HepG2 (cell line): ENCODE results near the gene FBXO2. TPM values are rescaled to one million over a fixed set of nuclear protein-coding genes. Genes with fewer than 3 reads are reported as not detected.

Experiments
- HMGA1 ChIP-seq: sonication (generic); formaldehyde crosslinking; conservative IDR thresholded peaks from 2 replicates; pipeline ENCODE4 v1.4.0; 2020; ENCODE audit warnings: missing genetic modification reagents
- MATR3 ChIP-seq: sonication (generic); formaldehyde crosslinking; IDR thresholded peaks from 2 replicates; pipeline ENCODE4 v1.4.0; 2020; ENCODE audit warnings: missing genetic modification reagents
- NCOR1 ChIP-seq: fragments of 200-600 bp; sonication (generic); IDR thresholded peaks from 2 replicates; pipeline ENCODE4 v1.7.0; 2017; ENCODE audit warnings: antibody characterized with exemption, low read length, borderline replicate concordance
- NR2F6 ChIP-seq, 2 experiments: IDR thresholded peaks; 2 replicates each; pipeline ENCODE4 v1.6.1; 2016; ENCODE audit warnings: antibody characterized with exemption in 1 of 2, mild to moderate bottlenecking in 1 of 2
- PHF21A ChIP-seq: sonication (generic); formaldehyde crosslinking; IDR thresholded peaks from 2 replicates; pipeline ENCODE4 v1.5.0; 2020; ENCODE audit warnings: mild to moderate bottlenecking, missing genetic modification reagents
- PRDM10 ChIP-seq: sonication (generic); formaldehyde crosslinking; IDR thresholded peaks from 2 replicates; pipeline ENCODE4 v1.4.0; 2020; ENCODE audit warnings: low read depth, missing genetic modification reagents
- ZC3H4 ChIP-seq: sonication (generic); formaldehyde crosslinking; IDR thresholded peaks from 2 replicates; pipeline ENCODE4 v1.4.0; 2020; ENCODE audit warnings: missing genetic modification reagents, borderline replicate concordance
- ZNF282 ChIP-seq: fragments of 450-650 bp; IDR thresholded peaks from 2 replicates; pipeline ENCODE4 v1.6.1; 2018; ENCODE audit not compliant: partially characterized antibody
- ZNF678 ChIP-seq: sonication (generic); formaldehyde crosslinking; IDR thresholded peaks from 2 replicates; pipeline ENCODE4 v1.4.0; 2020; ENCODE audit warnings: mild to moderate bottlenecking, missing genetic modification reagents
- polyA plus RNA-seq, 8 experiments: library from polyadenylated mRNA; depleted of rRNA in 3 of 8; stranded (reverse) in 7 of 8; unstranded in 1 of 8; fragments of >200 nt; fragmentation: Illumina TruSeq in 4 of 8; extraction: Trizol in 4 of 8; gene quantifications; 2 replicates each; pipeline versions ENCODE4 v1.2.1 to v1.2.3, GENCODE V29; 2011 to 2016; ENCODE audit warnings: low read depth in 4 of 8, missing spikeins in 1 of 8, mixed read lengths in 1 of 8; ENCODE audit not compliant: insufficient read depth in 1 of 8
- total RNA-seq, 5 experiments: library from RNA; depleted of rRNA; stranded (reverse); fragments of >200 nt; fragmentation: Illumina TruSeq; extraction: Trizol; gene quantifications; 2 replicates each; pipeline ENCODE4 v1.2.3, GENCODE V29; 2016; ENCODE audit warnings: low read depth in 1 of 5
- TF ChIP-seq, protein P1 (sequence below): sonication (generic); formaldehyde crosslinking; IDR thresholded peaks from 2 replicates; pipeline ENCODE4 v1.5.1; 2020; ENCODE audit warnings: mild to moderate bottlenecking, missing genetic modification reagents, moderate library complexity
- TF ChIP-seq, protein P2 (sequence below): sonication (generic); formaldehyde crosslinking; IDR thresholded peaks from 2 replicates; pipeline ENCODE4 v1.4.0; 2020; ENCODE audit warnings: missing genetic modification reagents
- TF ChIP-seq, protein P3 (sequence below): sonication (generic); formaldehyde crosslinking; IDR thresholded peaks from 2 replicates; pipeline ENCODE4 v1.5.0; 2020; ENCODE audit warnings: mild to moderate bottlenecking, missing genetic modification reagents

FBXO2 gene
- total and polyA plus RNA-seq, 2 of the 13 experiments (the other 11 are each of a cell fraction or from before 2014, with no cell fraction given): 79.3 to 112 TPM

DNA sequence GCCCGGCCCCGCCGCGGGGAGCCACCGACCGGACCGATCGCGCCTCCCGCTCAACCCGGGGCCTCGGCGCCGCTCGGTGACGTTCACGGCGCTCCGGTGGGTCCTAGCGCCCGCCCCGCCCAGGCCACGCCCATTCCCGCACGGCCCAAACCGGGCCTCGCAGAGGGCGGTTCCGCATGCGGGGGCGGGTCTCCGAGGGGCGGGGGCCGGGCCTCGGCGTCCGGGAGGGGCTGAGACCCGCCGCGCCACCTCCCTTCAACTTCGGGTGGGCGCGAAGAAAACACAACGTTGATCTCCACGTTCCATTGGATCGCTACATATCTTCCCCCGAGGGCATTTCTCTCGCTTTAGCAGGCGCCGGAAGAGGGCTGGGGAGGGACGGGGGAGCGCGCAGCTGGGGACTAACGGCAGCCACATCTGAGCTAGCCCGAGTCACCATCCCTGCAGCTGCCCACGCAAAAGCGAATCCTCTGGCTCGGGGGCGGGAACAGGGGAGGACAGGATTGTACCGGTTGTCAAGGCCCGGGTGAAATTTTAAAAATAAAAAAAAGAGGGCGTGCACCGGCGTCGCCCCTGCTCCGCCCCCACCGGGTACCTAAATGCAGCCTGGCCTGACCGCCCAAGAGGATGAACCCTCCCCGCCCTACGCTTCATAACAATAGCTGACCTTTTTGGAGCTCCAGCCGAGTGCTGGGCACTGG is 27.0 kb upstream of the FBXO2 start, which contains the start of gene MAD2L2 (continued):
- TF ChIP-seq, protein P1, sequence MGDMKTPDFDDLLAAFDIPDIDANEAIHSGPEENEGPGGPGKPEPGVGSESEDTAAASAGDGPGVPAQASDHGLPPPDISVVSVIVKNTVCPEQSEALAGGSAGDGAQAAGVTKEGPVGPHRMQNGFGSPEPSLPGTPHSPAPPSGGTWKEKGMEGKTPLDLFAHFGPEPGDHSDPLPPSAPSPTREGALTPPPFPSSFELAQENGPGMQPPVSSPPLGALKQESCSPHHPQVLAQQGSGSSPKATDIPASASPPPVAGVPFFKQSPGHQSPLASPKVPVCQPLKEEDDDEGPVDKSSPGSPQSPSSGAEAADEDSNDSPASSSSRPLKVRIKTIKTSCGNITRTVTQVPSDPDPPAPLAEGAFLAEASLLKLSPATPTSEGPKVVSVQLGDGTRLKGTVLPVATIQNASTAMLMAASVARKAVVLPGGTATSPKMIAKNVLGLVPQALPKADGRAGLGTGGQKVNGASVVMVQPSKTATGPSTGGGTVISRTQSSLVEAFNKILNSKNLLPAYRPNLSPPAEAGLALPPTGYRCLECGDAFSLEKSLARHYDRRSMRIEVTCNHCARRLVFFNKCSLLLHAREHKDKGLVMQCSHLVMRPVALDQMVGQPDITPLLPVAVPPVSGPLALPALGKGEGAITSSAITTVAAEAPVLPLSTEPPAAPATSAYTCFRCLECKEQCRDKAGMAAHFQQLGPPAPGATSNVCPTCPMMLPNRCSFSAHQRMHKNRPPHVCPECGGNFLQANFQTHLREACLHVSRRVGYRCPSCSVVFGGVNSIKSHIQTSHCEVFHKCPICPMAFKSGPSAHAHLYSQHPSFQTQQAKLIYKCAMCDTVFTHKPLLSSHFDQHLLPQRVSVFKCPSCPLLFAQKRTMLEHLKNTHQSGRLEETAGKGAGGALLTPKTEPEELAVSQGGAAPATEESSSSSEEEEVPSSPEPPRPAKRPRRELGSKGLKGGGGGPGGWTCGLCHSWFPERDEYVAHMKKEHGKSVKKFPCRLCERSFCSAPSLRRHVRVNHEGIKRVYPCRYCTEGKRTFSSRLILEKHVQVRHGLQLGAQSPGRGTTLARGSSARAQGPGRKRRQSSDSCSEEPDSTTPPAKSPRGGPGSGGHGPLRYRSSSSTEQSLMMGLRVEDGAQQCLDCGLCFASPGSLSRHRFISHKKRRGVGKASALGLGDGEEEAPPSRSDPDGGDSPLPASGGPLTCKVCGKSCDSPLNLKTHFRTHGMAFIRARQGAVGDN (CRISPR knock-in tag): peak; percentile 81
- TF ChIP-seq NR2F6 (IDR thresholded peaks at IDR 0.05) (no peak), NR2F6 (CRISPR knock-in tag; IDR thresholded peaks at IDR 0.05) (peak; percentile 23; the same call in 1 of the 2 replicates), PRDM10 (CRISPR knock-in tag) (no peak), ZC3H4 (CRISPR knock-in tag) (no peak), ZNF678 (CRISPR knock-in tag) (0 out of 2 replicates have a peak, but pooled peaks have one; percentile 1), ZNF282 (no peak), HMGA1 (CRISPR knock-in tag) (no peak), NCOR1 (no peak), PHF21A (CRISPR knock-in tag) (peak; percentile 63), MATR3 (no peak)
- TF ChIP-seq, protein P2, sequence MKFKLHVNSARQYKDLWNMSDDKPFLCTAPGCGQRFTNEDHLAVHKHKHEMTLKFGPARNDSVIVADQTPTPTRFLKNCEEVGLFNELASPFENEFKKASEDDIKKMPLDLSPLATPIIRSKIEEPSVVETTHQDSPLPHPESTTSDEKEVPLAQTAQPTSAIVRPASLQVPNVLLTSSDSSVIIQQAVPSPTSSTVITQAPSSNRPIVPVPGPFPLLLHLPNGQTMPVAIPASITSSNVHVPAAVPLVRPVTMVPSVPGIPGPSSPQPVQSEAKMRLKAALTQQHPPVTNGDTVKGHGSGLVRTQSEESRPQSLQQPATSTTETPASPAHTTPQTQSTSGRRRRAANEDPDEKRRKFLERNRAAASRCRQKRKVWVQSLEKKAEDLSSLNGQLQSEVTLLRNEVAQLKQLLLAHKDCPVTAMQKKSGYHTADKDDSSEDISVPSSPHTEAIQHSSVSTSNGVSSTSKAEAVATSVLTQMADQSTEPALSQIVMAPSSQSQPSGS (CRISPR knock-in tag): no peak
- TF ChIP-seq, protein P3, sequence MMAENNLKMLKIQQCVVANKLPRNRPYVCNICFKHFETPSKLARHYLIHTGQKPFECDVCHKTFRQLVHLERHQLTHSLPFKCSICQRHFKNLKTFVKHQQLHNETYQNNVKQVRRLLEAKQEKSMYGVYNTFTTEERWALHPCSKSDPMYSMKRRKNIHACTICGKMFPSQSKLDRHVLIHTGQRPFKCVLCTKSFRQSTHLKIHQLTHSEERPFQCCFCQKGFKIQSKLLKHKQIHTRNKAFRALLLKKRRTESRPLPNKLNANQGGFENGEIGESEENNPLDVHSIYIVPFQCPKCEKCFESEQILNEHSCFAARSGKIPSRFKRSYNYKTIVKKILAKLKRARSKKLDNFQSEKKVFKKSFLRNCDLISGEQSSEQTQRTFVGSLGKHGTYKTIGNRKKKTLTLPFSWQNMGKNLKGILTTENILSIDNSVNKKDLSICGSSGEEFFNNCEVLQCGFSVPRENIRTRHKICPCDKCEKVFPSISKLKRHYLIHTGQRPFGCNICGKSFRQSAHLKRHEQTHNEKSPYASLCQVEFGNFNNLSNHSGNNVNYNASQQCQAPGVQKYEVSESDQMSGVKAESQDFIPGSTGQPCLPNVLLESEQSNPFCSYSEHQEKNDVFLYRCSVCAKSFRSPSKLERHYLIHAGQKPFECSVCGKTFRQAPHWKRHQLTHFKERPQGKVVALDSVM (CRISPR knock-in tag): peak; percentile 64
